ENCODE data around the gene PPP2R5E. TPM values are rescaled to one million over a fixed set of nuclear protein-coding genes. Genes with fewer than 3 reads are reported as not detected.

Gene PPP2R5E
- total RNA-seq, 2 experiments from 2014 or later = 39.5 to 39.8 TPM

DNA sequence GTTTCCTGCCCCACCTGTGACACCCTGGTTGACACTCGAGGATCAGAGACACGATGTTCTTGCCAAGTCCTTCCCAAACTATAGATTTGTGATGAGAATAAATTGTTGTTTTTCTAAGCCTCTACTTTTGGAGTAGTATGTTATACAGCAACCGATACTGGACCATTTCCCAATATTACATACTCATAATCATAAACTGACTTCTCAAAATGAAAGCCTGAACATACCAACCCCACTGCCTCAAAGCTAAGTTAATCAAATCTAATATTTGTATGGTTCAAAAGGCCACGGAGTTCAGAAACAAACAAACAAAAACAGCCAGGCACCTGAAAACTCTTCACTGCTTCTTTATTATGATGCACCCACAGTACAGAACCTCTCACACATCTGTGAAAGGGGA, 172.1 kb downstream of the PPP2R5E start:
- ChIA-PET CTCF (no interaction called here), POLR2A (no interaction called here)
- intact Hi-C loops (cut with micrococcal nuclease) = no loop called here
- H3K27me3 Mint-ChIP-seq = no peaks in the 10 kb centered on the region
- DNase-seq (no peak), ATAC-seq (no peak)
- no peaks in the 10 kb centered on the region for H3K4me1 Mint-ChIP-seq (ENCODE audit: low read depth)
- peaks cover 35% of the 10 kb centered on the region for H3K36me3 Mint-ChIP-seq (ENCODE audit: low read depth)
- H3K4me3 Mint-ChIP-seq = no peak overlapping the region
- H3K9me3 Mint-ChIP-seq = peaks cover 13% of the 10 kb centered on the region
- TF ChIP-seq, protein P1, sequence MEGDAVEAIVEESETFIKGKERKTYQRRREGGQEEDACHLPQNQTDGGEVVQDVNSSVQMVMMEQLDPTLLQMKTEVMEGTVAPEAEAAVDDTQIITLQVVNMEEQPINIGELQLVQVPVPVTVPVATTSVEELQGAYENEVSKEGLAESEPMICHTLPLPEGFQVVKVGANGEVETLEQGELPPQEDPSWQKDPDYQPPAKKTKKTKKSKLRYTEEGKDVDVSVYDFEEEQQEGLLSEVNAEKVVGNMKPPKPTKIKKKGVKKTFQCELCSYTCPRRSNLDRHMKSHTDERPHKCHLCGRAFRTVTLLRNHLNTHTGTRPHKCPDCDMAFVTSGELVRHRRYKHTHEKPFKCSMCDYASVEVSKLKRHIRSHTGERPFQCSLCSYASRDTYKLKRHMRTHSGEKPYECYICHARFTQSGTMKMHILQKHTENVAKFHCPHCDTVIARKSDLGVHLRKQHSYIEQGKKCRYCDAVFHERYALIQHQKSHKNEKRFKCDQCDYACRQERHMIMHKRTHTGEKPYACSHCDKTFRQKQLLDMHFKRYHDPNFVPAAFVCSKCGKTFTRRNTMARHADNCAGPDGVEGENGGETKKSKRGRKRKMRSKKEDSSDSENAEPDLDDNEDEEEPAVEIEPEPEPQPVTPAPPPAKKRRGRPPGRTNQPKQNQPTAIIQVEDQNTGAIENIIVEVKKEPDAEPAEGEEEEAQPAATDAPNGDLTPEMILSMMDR (IDR thresholded peaks at IDR 0.05) = no peak
- H3K27ac Mint-ChIP-seq = no peak overlapping the region

DNA sequence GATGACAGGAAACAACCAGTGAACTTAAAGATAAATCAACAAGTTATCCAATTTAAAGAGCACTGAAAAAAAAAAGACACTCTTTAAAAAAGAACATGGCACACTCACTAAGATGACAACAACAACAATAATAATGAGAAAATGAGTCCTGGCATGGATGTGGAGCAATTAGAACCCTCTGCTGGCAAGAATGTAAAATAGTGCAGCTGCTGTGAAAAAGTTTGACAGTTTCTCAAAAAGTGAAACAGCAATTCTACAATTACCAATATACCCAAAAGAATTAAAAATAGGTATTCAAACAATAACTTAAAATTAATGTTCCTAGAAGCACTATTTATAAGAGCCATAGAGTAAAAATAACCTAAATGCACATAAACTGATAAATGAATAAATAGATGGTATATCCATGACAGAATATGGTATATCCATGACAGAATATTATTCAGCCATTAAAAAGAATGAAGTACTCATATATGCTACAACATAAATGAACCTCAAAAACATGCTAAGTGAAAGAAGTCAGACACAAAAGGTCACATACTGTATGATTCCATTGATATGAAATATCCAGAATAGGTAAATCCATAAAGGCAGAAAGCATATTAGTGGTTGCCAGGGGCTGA, 175.3 kb downstream of the PPP2R5E start:
- H3K4me1 Mint-ChIP-seq (ENCODE audit: low read depth) = no peaks in the 10 kb centered on the region
- intact Hi-C loops (cut with micrococcal nuclease) = no loop called here
- POLR2A ChIA-PET = no interaction called here

DNA sequence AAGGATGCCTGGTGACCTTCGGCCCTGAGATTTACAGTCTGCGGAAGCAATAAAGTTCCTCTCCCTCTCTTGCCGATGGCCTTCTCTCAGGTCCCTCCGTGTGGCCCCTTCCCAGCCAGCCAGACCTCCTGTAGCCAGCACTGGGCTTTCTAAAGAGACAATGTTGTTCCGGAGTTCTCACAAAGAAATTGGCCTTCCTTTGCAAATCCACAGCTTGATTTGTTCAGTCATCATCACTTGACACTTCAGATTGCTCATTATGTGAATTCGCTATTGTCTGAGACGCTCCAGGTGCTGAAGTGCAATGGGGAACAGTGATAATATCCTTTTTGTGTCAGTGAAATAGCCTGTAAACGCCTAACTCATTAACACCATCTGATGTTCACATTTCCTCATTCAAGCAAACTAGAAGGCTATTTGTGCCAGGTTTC, 180.8 kb downstream of the PPP2R5E start:
- POLR2A ChIA-PET = no interaction called here
- Mint-ChIP-seq H3K4me3 (no peak overlapping the region), H3K27ac (no peak overlapping the region), H3K27me3 (peaks cover 3% of the 10 kb centered on the region), H3K36me3 (ENCODE audit: low read depth) (peaks cover 1% of the 10 kb centered on the region), H3K9me3 (peaks cover 10% of the 10 kb centered on the region), H3K4me1 (ENCODE audit: low read depth) (no peaks in the 10 kb centered on the region)
- CTCF ChIA-PET = no interaction called here
- intact Hi-C loops (cut with micrococcal nuclease) = no loop called here
- TF ChIP-seq, protein P1 (IDR thresholded peaks at IDR 0.05) = no peak
- ATAC-seq (no peak), DNase-seq (no peak)

More for the DNA sequence above, 175.3 kb downstream of the PPP2R5E start:
- peaks cover 17% of the 10 kb centered on the region for H3K36me3 Mint-ChIP-seq (ENCODE audit: low read depth)
- H3K4me3 Mint-ChIP-seq = no peak overlapping the region
- H3K27ac Mint-ChIP-seq = no peak overlapping the region
- TF ChIP-seq, protein P1 (IDR thresholded peaks at IDR 0.05) = no peak
- CTCF ChIA-PET = no interaction called here
- no peaks in the 10 kb centered on the region for H3K27me3 Mint-ChIP-seq
- H3K9me3 Mint-ChIP-seq = peaks cover 23% of the 10 kb centered on the region
- ATAC-seq (no peak), DNase-seq (no peak)

DNA sequence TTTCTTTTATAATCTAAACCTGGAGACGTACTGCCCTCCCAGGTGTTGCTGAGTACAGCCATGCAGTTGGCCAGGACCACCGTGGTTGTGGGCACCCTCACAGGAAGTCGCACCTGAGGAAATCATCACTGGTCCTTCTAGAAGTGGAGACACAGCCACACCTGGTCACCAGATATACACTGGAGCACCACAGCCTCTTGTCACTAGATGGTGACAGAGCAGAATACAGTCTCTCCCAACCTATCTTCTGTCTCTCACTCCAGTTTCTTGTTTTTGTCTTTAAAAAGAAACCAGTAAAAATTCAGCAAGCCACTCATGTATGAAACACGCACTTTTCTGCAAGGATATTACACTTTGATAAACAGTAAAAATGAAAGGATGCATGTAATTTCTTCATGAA, 181.4 kb downstream of the PPP2R5E start:
- ChIA-PET POLR2A (no interaction called here), CTCF (no interaction called here)
- TF ChIP-seq, protein P1 (IDR thresholded peaks at IDR 0.05) = no peak
- ATAC-seq = no peak
- Mint-ChIP-seq H3K27ac (no peak overlapping the region), H3K27me3 (peaks cover 3% of the 10 kb centered on the region), H3K9me3 (peaks cover 10% of the 10 kb centered on the region), H3K36me3 (ENCODE audit: low read depth) (no peaks in the 10 kb centered on the region), H3K4me3 (no peak overlapping the region), H3K4me1 (ENCODE audit: low read depth) (no peaks in the 10 kb centered on the region)
- intact Hi-C loops (cut with micrococcal nuclease) = no loop called here
- no peak for DNase-seq

DNA sequence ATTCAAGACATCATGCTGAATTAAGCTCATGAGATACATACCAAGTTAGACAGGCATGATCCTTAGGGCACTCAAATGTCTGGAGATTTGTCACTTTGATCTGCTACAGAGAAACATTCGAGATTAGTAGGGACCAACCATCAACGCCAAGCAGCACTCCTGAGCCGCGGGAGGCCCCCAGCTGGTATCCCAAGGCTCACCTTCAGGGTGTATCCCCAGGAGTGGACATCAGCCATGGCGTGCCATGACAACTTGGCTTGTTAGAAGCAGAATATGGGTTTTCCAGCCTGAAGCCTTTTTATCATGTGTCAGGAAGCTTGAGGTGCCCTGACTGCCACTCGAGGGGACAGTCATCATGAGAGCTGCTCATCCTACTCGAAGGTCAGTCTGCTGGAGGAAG, 185.3 kb downstream of the PPP2R5E start:
- Mint-ChIP-seq H3K4me1 (ENCODE audit: low read depth) (no peaks in the 10 kb centered on the region), H3K27me3 (peaks cover 7% of the 10 kb centered on the region), H3K9me3 (no peaks in the 10 kb centered on the region), H3K27ac (no peak overlapping the region), H3K4me3 (no peak overlapping the region), H3K36me3 (ENCODE audit: low read depth) (no peaks in the 10 kb centered on the region)
- ChIA-PET CTCF (no interaction called here), POLR2A (no interaction called here)
- DNase-seq (no peak), ATAC-seq (no peak)
- TF ChIP-seq, protein P1 (IDR thresholded peaks at IDR 0.05) = no peak
- intact Hi-C loops (cut with micrococcal nuclease) = no loop called here

All from activated CD8-positive, alpha-beta T cell treated with anti-CD3 and anti-CD28 coated beads for 36 hours (primary cell).